HEK293T (cell line): ENCODE results near the gene RAD51.

Source experiments
- BHLHE40 ChIP-seq: fragments of 450-650 bp; IDR thresholded peaks from 2 replicates; pipeline ENCODE4 v1.6.1; 2016; ENCODE audit warnings: mild to moderate bottlenecking, moderate library complexity, borderline replicate concordance
- ELF4 ChIP-seq: fragments of 450-650 bp; IDR thresholded peaks from 2 replicates; pipeline ENCODE4 v1.6.1; 2017; ENCODE audit warnings: antibody characterized with exemption
- FOXM1 ChIP-seq: fragments of 450-650 bp; IDR thresholded peaks from 2 replicates; pipeline ENCODE4 v1.6.1; 2017; ENCODE audit warnings: mild to moderate bottlenecking, borderline replicate concordance

GRCh38 chr15:40722934-40723333 lies 28.0 kb downstream of the RAD51 start:
- TF ChIP-seq FOXM1 (no peak), BHLHE40 (no peak), ELF4 (no peak)
